Right lobe of liver (tissue), 6 donors: ENCODE measurements around the gene NPC1. TPM values are rescaled to one million over a fixed set of nuclear protein-coding genes. Genes with fewer than 3 reads are reported as not detected.
A peak's percentile ranks its signal among the peaks of the same experiment; 100 is the strongest.

Source experiments
- ATAC-seq, 4 donors: fragments of 200-7000 bp; cut with Tn5 transposase; one replicate each; pipeline ENCODE4 v1.9.1; 2020; ENCODE audit warnings: mild to moderate bottlenecking in 4 of 4, moderate library complexity in 4 of 4
- DNase-seq, 3 donors: peaks; one replicate each; pipeline ENCODE4 v3.0.0-alpha.2; 2020
- H3K27ac ChIP-seq, 3 donors: fragments of 200-600 bp; one replicate each; pipeline ENCODE4 v1.8.0; 2022
- H3K27me3 ChIP-seq, 2 donors: fragments of 200-600 bp; one replicate each; pipeline ENCODE4 v1.8.0; 2022
- H3K36me3 ChIP-seq, 4 donors: fragments of 200-600 bp; sonication (generic) in 1 of 4; one replicate each; pipeline versions ENCODE4 v1.5.1 to v1.8.0; 2017 to 2022; ENCODE audit warnings: control low read depth in 1 of 4
- H3K4me1 ChIP-seq, 4 donors: fragments of 200-600 bp; sonication (generic) in 1 of 4; one replicate each; pipeline versions ENCODE4 v1.5.1 to v1.8.0; 2017 to 2022; ENCODE audit warnings: control low read depth in 1 of 4
- H3K4me3 ChIP-seq, 3 donors: fragments of 200-600 bp; one replicate each; pipeline ENCODE4 v1.8.0; 2022
- H3K9me3 ChIP-seq, 4 donors: fragments of 200-600 bp; sonication (generic) in 1 of 4; one replicate each; pipeline versions ENCODE4 v1.5.1 to v1.8.0; 2017 to 2022; ENCODE audit warnings: control low read depth in 1 of 4
- POLR2A ChIP-seq: fragments of 450-650 bp; IDR thresholded peaks from one replicate; pipeline ENCODE4 v1.6.1; 2017; ENCODE audit warnings: antibody characterized with exemption, mild to moderate bottlenecking
- WGBS: methylation state at CpG from one replicate; pipeline ENCODE4 v1.1.6; 2018; ENCODE audit warnings: low coverage, low lambda C conversion rate; ENCODE audit not compliant: insufficient coverage; ENCODE audit errors: missing lambda C conversion rate; 5-methylcytosine and 5-hydroxymethylcytosine counted together
- intact Hi-C, 2 donors: fragments of 100-400 bp; cut with DNase I; formaldehyde crosslinking; loops; one replicate each; pipeline versions ENCODE4 v1.11.2 to v1.14.1; 2022
- total RNA-seq, 6 experiments: library from RNA; depleted of rRNA in 2 of 6; stranded (reverse); fragments of >200 nt in 2 of 6; fragmentation: NEBNext Ultra II Directional in 3 of 6; extraction: Animal tissue kit (Norgen Biotek cat#: 25700) in 3 of 6; gene quantifications; one replicate each; pipeline versions ENCODE4 v1.1.0 to v1.2.4, GENCODE V29; 2016 to 2023
- TF ChIP-seq, protein P1 (sequence below), 4 donors: fragments of 200-600 bp in 3 of 4; fragments of 450-650 bp in 1 of 4; IDR thresholded peaks; one replicate each; pipeline versions ENCODE4 v1.5.1 to v1.8.0; 2016 to 2022; ENCODE audit warnings: antibody characterized with exemption in 4 of 4, mild to moderate bottlenecking in 2 of 4
- donor health status: DM: no; HTN: yes; CAD: no.
- donor health status: DM: no; HTN: no; CAD: no.
- donor health status: DM: no; HTN: no; CAD: no.
- donor health status: DM: no; HTN: yes; CAD: no.
- donor health status: DM: no; HTN: yes; CAD: no.

NPC1 gene
- total RNA-seq, 6 experiments from 2014 or later, result 11.9 to 31.2 (median 20.0) TPM

DNA sequence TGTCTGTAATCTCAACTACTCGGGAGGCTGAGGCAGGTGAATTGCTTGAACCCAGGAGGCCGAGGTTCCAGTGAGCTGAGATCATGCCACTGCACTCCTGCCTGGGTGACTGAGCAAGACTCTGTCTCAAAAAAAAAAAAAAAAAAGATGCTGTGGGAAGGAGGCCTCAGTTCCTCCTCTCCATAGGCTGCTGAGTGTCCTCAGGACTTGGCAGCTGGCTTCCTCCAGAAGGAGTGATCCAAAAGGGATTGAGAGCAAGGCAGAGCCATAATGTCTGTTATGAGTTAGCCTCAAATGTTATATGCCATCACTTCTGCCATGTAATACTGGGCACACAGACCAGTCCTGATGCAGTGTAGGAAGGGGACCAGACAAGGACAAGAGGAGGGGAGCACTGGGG is 6.6 kb upstream of the NPC1 start:
- Histone ChIP-seq H3K4me1 (no peaks in the 10 kb centered on the region), H3K27me3 (no peaks in the 10 kb centered on the region), H3K9me3 (no peaks in the 10 kb centered on the region), H3K36me3 (no peaks in the 10 kb centered on the region), H3K27ac (no peak overlapping the region), H3K4me3 (no peak overlapping the region)
- WGBS, result no CpG with 5 or more reads among the region's 2 CpGs
- ATAC-seq (no peak), DNase-seq (no peak)
- intact Hi-C loops, result no loop called here
- no peak for TF ChIP-seq POLR2A
- TF ChIP-seq, protein P1, sequence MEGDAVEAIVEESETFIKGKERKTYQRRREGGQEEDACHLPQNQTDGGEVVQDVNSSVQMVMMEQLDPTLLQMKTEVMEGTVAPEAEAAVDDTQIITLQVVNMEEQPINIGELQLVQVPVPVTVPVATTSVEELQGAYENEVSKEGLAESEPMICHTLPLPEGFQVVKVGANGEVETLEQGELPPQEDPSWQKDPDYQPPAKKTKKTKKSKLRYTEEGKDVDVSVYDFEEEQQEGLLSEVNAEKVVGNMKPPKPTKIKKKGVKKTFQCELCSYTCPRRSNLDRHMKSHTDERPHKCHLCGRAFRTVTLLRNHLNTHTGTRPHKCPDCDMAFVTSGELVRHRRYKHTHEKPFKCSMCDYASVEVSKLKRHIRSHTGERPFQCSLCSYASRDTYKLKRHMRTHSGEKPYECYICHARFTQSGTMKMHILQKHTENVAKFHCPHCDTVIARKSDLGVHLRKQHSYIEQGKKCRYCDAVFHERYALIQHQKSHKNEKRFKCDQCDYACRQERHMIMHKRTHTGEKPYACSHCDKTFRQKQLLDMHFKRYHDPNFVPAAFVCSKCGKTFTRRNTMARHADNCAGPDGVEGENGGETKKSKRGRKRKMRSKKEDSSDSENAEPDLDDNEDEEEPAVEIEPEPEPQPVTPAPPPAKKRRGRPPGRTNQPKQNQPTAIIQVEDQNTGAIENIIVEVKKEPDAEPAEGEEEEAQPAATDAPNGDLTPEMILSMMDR (IDR thresholded peaks at IDR 0.05), result no peak

DNA sequence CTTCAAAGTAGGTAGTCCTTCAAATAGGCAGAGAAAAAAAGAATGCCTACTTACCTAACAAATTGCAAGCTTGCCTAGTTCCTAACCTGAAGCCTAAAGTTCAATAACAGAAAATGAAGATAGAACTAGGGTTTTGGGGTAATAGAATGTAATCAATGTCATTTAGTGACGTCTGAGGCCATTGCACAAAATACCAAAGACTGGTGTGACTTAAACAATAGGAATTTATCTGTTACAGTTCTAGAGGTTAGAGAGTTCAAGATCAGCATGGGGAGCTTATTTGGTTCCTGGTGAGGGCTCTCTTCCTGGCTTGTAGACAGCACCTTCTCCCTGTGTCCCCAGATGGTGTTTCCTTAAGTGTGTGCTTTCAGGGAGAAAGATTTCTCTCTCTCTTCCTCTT is 4.7 kb upstream of the NPC1 start:
- intact Hi-C loops, result no loop called here
- H3K36me3 ChIP-seq, result no peaks in the 10 kb centered on the region
- no peak overlapping the region for H3K27ac ChIP-seq
- TF ChIP-seq, protein P1 (IDR thresholded peaks at IDR 0.05), result no peak
- TF ChIP-seq POLR2A, result no peak
- H3K4me1 ChIP-seq, result no peaks in the 10 kb centered on the region
- no peaks in the 10 kb centered on the region for H3K27me3 ChIP-seq
- ATAC-seq (no peak), DNase-seq (no peak)
- no peak overlapping the region for H3K4me3 ChIP-seq
- 43% methylated on average over 1 of the region's 1 CpG for WGBS
- no peaks in the 10 kb centered on the region for H3K9me3 ChIP-seq

DNA sequence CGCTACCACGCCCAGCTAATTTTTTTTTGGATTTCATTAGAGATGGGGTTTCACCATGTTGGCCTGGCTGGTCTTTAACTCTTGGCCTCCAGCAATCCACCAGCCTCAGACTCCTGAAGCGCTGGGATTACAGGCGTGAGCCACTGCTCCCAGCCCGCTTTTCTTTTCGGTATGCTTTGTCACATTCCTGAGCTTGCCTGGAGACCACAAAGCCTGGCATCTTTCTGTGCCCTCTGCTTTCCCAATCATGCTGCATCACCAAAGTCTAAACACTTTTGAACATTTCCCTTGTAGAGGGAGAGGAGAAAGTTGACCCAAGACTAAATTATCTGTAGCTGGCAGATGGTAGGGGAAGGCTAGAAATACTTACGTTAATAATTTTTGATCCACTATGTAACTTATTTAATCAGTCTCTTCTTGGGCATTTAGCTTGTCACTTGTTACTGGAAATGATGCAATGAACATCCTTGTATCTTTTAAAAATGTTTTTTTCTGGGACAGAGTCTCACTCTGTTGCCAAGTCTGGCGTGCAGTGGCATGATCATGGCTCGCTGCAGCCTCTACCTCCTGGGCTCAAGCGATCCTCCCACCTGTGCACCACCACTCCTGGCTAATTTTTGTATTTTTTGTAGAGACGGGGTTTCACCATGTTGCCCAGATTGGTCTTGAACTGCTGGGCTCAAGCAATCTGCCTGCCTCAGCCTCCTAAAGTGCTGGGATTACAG is 2.7 kb upstream of the NPC1 start:
- H3K9me3 ChIP-seq, result no peaks in the 10 kb centered on the region
- intact Hi-C loops, result loop anchor here in 1 of 2 donors (5.0 kb wide), 1 partner anchor 72 kb away; no protein-coding TSS in a partner anchor
- no peaks in the 10 kb centered on the region for H3K27me3 ChIP-seq
- H3K27ac ChIP-seq, result no peak overlapping the region
- ATAC-seq, result no peak
- no peak for DNase-seq
- H3K4me1 ChIP-seq, result peaks cover 0 to 16% (median 6%) of the 10 kb centered on the region in 4 donors
- no peaks in the 10 kb centered on the region for H3K36me3 ChIP-seq
- 82% methylated on average over 9 of the region's 11 CpGs for WGBS
- H3K4me3 ChIP-seq, result no peak overlapping the region
- TF ChIP-seq POLR2A, result no peak
- TF ChIP-seq, protein P1 (IDR thresholded peaks at IDR 0.05), result no peak

DNA sequence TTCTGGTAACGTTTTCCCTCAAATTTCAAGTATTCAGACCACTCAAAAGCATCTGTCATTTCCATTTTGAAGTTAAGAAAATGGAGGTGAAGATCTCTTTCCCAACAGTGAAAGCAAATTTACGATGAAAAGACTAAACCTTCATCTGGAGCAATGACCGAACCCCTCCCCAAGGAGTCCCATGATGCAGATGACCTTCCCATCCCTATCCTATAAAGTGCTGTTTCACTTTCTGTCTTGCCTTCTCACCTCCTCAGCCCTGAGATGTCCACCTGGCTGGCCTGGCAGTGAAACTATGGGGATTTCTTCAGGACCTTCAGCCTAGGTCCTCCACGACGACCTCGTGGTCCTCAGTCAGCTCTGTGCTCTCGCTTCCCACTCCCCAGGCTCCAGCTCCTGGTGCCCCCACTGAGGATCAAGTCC is 925 bp upstream of the NPC1 start:
- DNase-seq, result peak in 1 of 3 donors; percentile 57
- H3K4me3 ChIP-seq, result peak overlapping the region in 2 of 3 donors; percentile 73 to 90
- intact Hi-C loops, result loop anchor here in 1 of 2 donors (5.0 kb wide), 1 partner anchor 70 kb away; no protein-coding TSS in a partner anchor
- TF ChIP-seq POLR2A, result no peak
- TF ChIP-seq, protein P1 (IDR thresholded peaks at IDR 0.05), result no peak
- 20% methylated on average over 7 of the region's 7 CpGs for WGBS
- no peaks in the 10 kb centered on the region for H3K9me3 ChIP-seq
- H3K36me3 ChIP-seq, result no peaks in the 10 kb centered on the region
- peaks cover 0 to 28% (median 10%) of the 10 kb centered on the region in 4 donors for H3K4me1 ChIP-seq
- H3K27me3 ChIP-seq, result no peaks in the 10 kb centered on the region
- H3K27ac ChIP-seq, result peak overlapping the region in 2 of 3 donors; percentile 99
- ATAC-seq, result peak in 1 of 4 donors; percentile 7
